Tibial nerve (tissue), 4 donors: ENCODE data around the gene SNX9.

Experiments
- EP300 ChIP-seq, 2 donors: sonication (generic); formaldehyde crosslinking; IDR thresholded peaks; one replicate each; pipeline ENCODE4 v1.6.1; 2017; ENCODE audit warnings: antibody characterized with exemption in 2 of 2, mild to moderate bottlenecking in 1 of 2
- POLR2A ChIP-seq, 2 donors: fragments of 450-650 bp; IDR thresholded peaks; one replicate each; pipeline ENCODE4 v1.6.1; 2017; ENCODE audit warnings: antibody characterized with exemption in 2 of 2, mild to moderate bottlenecking in 2 of 2, moderate library complexity in 2 of 2
- TF ChIP-seq, protein P1 (sequence below), 5 experiments: fragments of 200-600 bp in 3 of 5; fragments of 450-650 bp in 2 of 5; sonication (generic) in 3 of 5; IDR thresholded peaks; one replicate each; pipeline ENCODE4 v1.5.1; 2016 to 2019; ENCODE audit warnings: antibody characterized with exemption in 5 of 5, mild to moderate bottlenecking in 3 of 5, moderate library complexity in 2 of 5

DNA sequence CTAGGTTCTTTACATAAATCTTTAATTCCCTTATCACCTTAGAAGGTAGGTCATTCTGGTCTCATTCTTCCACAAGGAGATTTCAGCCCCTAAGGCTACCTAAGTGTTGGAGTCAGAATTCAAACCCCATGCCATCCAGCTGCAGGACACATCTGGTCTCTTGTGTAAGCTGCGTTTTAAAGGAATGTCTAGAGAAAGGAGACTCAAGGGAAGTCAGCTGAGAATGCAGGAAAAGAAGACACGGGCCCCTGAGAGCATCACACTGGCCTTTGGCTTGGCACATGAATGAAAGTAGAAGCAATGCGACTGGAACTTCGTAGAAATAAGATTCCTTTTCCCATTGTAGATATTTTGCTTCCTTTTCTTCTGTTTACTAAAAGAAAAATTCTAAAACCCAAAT is 82.0 kb downstream of the SNX9 start:
- TF ChIP-seq, protein P1, sequence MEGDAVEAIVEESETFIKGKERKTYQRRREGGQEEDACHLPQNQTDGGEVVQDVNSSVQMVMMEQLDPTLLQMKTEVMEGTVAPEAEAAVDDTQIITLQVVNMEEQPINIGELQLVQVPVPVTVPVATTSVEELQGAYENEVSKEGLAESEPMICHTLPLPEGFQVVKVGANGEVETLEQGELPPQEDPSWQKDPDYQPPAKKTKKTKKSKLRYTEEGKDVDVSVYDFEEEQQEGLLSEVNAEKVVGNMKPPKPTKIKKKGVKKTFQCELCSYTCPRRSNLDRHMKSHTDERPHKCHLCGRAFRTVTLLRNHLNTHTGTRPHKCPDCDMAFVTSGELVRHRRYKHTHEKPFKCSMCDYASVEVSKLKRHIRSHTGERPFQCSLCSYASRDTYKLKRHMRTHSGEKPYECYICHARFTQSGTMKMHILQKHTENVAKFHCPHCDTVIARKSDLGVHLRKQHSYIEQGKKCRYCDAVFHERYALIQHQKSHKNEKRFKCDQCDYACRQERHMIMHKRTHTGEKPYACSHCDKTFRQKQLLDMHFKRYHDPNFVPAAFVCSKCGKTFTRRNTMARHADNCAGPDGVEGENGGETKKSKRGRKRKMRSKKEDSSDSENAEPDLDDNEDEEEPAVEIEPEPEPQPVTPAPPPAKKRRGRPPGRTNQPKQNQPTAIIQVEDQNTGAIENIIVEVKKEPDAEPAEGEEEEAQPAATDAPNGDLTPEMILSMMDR (IDR thresholded peaks at IDR 0.05), result no peak
- no peak for TF ChIP-seq POLR2A (IDR thresholded peaks at IDR 0.05)
- no peak for TF ChIP-seq EP300 (IDR thresholded peaks at IDR 0.05)
